Parathyroid adenoma (tissue), 2 donors: ENCODE data around the gene C11orf42.

Source experiments
- H2AFZ ChIP-seq: fragments of 300-600 bp; sonication (generic); one replicate; pipeline ENCODE4 v1.7.0; 2017; ENCODE audit warnings: antibody characterized with exemption, mild to moderate bottlenecking
- H3K27ac ChIP-seq: fragments of 300-600 bp; sonication (generic); one replicate; pipeline ENCODE4 v1.7.0; 2017
- H3K27me3 ChIP-seq: fragments of 300-600 bp; sonication (generic); one replicate; pipeline ENCODE4 v1.7.0; 2017; ENCODE audit warnings: low read length; ENCODE audit not compliant: control insufficient read depth, insufficient read depth
- H3K36me3 ChIP-seq: fragments of 300-600 bp; sonication (generic); one replicate; pipeline ENCODE4 v1.7.0; 2017; ENCODE audit warnings: low read length; ENCODE audit not compliant: control insufficient read depth, insufficient read depth
- H3K4me1 ChIP-seq: fragments of 300-600 bp; sonication (generic); one replicate; pipeline ENCODE4 v1.7.0; 2017; ENCODE audit warnings: control low read depth
- H3K4me2 ChIP-seq: fragments of 300-600 bp; sonication (generic); one replicate; pipeline ENCODE4 v1.7.0; 2017; ENCODE audit warnings: low read length
- H3K4me3 ChIP-seq: fragments of 300-600 bp; sonication (generic); one replicate; pipeline ENCODE4 v1.7.0; 2017; ENCODE audit warnings: low read depth, low read length
- H3K79me2 ChIP-seq: fragments of 300-600 bp; sonication (generic); one replicate; pipeline ENCODE4 v1.7.0; 2017; ENCODE audit warnings: control low read depth
- H3K9ac ChIP-seq: fragments of 300-600 bp; sonication (generic); one replicate; pipeline ENCODE4 v1.7.0; 2017; ENCODE audit warnings: mild to moderate bottlenecking
- H3K9me3 ChIP-seq: fragments of 300-600 bp; sonication (generic); one replicate; pipeline ENCODE4 v1.7.0; 2017; ENCODE audit warnings: low read length; ENCODE audit not compliant: control insufficient read depth
- TF ChIP-seq, protein P1 (sequence below): fragments of 300-600 bp; sonication (generic); IDR thresholded peaks from one replicate; pipeline ENCODE4 v1.7.0; 2017; ENCODE audit warnings: antibody characterized with exemption, mild to moderate bottlenecking
- donor health status: primary hyperparathyroidism.

C11orf42 gene

DNA sequence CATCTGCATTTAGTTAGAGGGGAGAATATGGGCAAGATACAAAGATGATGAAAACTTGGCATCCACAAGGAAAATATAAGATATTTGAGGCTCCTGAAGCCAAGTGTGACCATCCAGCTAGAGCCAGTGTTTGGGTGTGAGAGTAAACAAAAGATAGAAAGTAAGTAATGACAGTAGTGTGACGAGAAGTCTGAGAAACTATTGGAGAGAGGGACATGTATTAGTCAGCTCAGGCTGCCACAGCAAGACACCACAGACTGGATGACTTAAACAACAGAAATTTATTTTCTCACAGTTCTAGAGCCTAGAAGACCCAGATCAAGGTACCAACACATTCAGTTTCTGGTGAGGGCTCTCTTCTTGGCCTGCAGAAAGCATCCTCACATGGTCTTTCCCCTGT lies 47.8 kb downstream of the C11orf42 start:
- Histone ChIP-seq H3K27ac (no peak overlapping the region), H3K4me1 (no peaks in the 10 kb centered on the region), H3K4me2 (no peak overlapping the region), H2AFZ (no peak overlapping the region), H3K4me3 (no peak overlapping the region), H3K27me3 (no peaks in the 10 kb centered on the region), H3K79me2 (no peaks in the 10 kb centered on the region), H3K36me3 (no peaks in the 10 kb centered on the region), H3K9ac (no peak overlapping the region), H3K9me3 (no peaks in the 10 kb centered on the region)
- TF ChIP-seq, protein P1, sequence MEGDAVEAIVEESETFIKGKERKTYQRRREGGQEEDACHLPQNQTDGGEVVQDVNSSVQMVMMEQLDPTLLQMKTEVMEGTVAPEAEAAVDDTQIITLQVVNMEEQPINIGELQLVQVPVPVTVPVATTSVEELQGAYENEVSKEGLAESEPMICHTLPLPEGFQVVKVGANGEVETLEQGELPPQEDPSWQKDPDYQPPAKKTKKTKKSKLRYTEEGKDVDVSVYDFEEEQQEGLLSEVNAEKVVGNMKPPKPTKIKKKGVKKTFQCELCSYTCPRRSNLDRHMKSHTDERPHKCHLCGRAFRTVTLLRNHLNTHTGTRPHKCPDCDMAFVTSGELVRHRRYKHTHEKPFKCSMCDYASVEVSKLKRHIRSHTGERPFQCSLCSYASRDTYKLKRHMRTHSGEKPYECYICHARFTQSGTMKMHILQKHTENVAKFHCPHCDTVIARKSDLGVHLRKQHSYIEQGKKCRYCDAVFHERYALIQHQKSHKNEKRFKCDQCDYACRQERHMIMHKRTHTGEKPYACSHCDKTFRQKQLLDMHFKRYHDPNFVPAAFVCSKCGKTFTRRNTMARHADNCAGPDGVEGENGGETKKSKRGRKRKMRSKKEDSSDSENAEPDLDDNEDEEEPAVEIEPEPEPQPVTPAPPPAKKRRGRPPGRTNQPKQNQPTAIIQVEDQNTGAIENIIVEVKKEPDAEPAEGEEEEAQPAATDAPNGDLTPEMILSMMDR, result no peak

DNA sequence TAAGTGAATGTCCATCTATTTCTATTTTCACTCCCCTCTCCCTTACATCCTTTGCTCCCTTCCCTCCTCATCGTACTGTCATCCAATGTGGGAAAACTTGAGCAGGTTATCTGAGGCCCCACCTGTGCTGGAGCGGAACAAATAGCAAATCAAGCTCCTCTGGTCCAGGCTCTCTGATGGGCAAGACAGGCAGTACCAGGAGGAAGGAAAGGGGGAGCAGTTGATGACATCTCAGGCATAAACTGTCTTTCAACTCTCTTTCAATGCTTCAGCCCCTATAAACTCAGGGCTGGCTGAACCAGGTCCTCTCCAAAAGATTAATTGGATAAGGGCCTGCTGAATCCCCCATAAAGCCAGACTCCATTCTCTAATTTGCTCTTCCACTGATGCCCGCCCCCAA lies 52.8 kb downstream of the C11orf42 start:
- Histone ChIP-seq H3K9me3 (no peaks in the 10 kb centered on the region), H3K27me3 (no peaks in the 10 kb centered on the region), H3K4me1 (no peaks in the 10 kb centered on the region), H3K4me3 (no peak overlapping the region), H3K4me2 (no peak overlapping the region), H3K36me3 (no peaks in the 10 kb centered on the region), H2AFZ (no peak overlapping the region), H3K9ac (no peak overlapping the region), H3K79me2 (no peaks in the 10 kb centered on the region), H3K27ac (no peak overlapping the region)
- TF ChIP-seq, protein P1, result no peak

DNA sequence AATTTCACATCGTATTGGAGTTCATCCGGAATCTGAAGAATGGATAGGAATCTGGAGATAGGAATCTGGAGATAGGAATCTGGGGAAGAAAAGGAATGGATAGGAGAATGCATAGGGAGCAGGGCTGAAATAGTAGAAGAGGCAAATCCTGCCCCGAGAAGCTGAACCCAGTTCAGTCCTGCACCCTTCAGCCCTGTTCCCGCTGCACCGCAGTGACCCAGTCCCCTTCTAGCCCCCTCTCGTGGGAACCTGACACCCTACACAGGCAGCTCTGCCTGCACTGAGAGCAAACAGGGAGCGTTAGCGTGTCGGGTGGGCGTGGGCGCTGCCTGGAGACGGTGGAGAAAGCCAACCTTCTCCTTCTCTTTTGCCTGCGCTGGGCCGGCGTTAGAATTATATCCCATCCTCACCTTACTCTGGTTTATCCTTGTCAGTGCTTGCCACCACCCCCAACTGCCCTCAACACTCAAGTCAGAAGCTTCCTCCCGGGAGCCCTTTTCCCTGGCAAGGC lies 53.3 kb downstream of the C11orf42 start:
- no peaks in the 10 kb centered on the region for H3K9me3 ChIP-seq
- no peak overlapping the region for H3K9ac ChIP-seq
- peak overlapping the region; percentile 61 for H3K4me2 ChIP-seq
- no peak overlapping the region for H3K27ac ChIP-seq
- no peaks in the 10 kb centered on the region for H3K79me2 ChIP-seq
- peak overlapping the region; percentile 62 for H2AFZ ChIP-seq
- H3K4me1 ChIP-seq, result no peaks in the 10 kb centered on the region
- no peaks in the 10 kb centered on the region for H3K36me3 ChIP-seq
- H3K27me3 ChIP-seq, result no peaks in the 10 kb centered on the region
- H3K4me3 ChIP-seq, result no peak overlapping the region
- TF ChIP-seq, protein P1, result no peak

DNA sequence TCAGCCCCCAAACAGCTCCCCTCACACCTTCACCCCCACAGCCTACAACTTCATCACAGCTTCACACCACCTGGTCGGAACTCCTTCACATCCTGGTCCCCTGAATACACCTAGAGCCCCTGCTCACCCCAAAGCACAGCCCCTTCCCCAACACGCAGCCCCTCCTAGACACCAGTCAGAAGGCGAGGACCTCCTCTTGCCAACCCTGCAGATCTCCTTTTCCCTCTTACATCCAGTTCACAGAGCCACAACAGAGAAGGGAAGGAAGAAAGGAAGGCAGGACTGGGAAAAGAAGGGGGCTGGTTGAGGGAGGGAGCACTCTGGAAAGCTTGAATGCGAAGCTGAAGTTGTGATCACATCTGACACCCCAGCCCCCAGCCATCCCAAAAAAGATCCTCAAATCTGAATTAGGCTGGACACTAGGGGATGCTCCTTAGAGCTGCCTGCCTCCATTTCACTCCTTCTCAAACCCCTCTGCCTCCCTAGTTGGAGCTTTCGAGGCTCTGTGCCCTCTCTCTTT lies 54.9 kb downstream of the C11orf42 start:
- Histone ChIP-seq H2AFZ (no peak overlapping the region), H3K4me1 (no peaks in the 10 kb centered on the region), H3K36me3 (no peaks in the 10 kb centered on the region), H3K27ac (no peak overlapping the region), H3K79me2 (no peaks in the 10 kb centered on the region), H3K9me3 (no peaks in the 10 kb centered on the region), H3K4me2 (no peak overlapping the region), H3K9ac (no peak overlapping the region), H3K27me3 (no peaks in the 10 kb centered on the region), H3K4me3 (no peak overlapping the region)
- TF ChIP-seq, protein P1, result no peak
